Testis (tissue), 3 donors: ENCODE measurements around the gene MPL. TPM values are rescaled to one million over a fixed set of nuclear protein-coding genes. Genes with fewer than 3 reads are reported as not detected.

Experiments used
- DNase-seq: peaks from one replicate; pipeline ENCODE4 v3.0.0-alpha.2; 2019
- H3K27ac ChIP-seq, 2 donors: fragments of 200-600 bp; sonication (generic); one replicate each; pipeline ENCODE4 v1.5.1; 2019
- H3K27me3 ChIP-seq: fragments of 200-600 bp; sonication (generic); one replicate; pipeline ENCODE4 v1.5.1; 2019
- H3K36me3 ChIP-seq: fragments of 200-600 bp; sonication (generic); one replicate; pipeline ENCODE4 v1.5.1; 2017; ENCODE audit warnings: low read depth; ENCODE audit errors: missing control alignments
- H3K4me1 ChIP-seq: fragments of 200-600 bp; sonication (generic); one replicate; pipeline ENCODE4 v1.5.1; 2019
- H3K4me3 ChIP-seq, 2 donors: fragments of 200-600 bp; sonication (generic); one replicate each; pipeline ENCODE4 v1.5.1; 2017 to 2019
- H3K9me3 ChIP-seq: fragments of 200-600 bp; sonication (generic); one replicate; pipeline ENCODE4 v1.5.1; 2017
- POLR2A ChIP-seq: fragments of 450-650 bp; IDR thresholded peaks from one replicate; pipeline ENCODE4 v1.6.1; 2017; ENCODE audit warnings: antibody characterized with exemption, mild to moderate bottlenecking, moderate library complexity
- WGBS, 2 donors: methylation state at CpG; one replicate each; pipeline ENCODE4 v1.1.5; 2018; 5-methylcytosine and 5-hydroxymethylcytosine counted together
- intact Hi-C: fragments of 100-400 bp; cut with DNase I; formaldehyde crosslinking; loops from one replicate; pipeline ENCODE4 v1.15.1; 2023; ENCODE audit warnings: low total_unique reads
- polyA plus RNA-seq: library from polyadenylated mRNA; stranded (reverse); fragments of 350-450 nt; fragmentation: Illumina TruSeq; extraction: RNeasy Lipid Tissue Mini Kit (QIAGEN cat#74804); gene quantifications from one replicate; pipeline ENCODE4 v1.2.3, GENCODE V29; 2014; ENCODE audit warnings: low read depth, low replicate concordance; ENCODE audit not compliant: insufficient read depth
- total RNA-seq, 2 donors: library from RNA; depleted of rRNA; stranded (reverse); fragments of >200 nt; gene quantifications; one replicate each; pipeline ENCODE4 v1.2.3, GENCODE V29; 2016
- TF ChIP-seq, protein P1 (sequence below), 3 experiments: fragments of 450-650 bp in 2 of 3; fragments of 200-600 bp in 1 of 3; sonication (generic) in 1 of 3; IDR thresholded peaks; one replicate each; pipeline ENCODE4 v1.5.1; 2016 to 2019; ENCODE audit warnings: antibody characterized with exemption in 3 of 3, mild to moderate bottlenecking in 2 of 3, moderate library complexity in 1 of 3

The MPL gene
- total and polyA plus RNA-seq, 3 donors from 2014 or later, result 0.32 to 0.56 (median 0.47) TPM

DNA sequence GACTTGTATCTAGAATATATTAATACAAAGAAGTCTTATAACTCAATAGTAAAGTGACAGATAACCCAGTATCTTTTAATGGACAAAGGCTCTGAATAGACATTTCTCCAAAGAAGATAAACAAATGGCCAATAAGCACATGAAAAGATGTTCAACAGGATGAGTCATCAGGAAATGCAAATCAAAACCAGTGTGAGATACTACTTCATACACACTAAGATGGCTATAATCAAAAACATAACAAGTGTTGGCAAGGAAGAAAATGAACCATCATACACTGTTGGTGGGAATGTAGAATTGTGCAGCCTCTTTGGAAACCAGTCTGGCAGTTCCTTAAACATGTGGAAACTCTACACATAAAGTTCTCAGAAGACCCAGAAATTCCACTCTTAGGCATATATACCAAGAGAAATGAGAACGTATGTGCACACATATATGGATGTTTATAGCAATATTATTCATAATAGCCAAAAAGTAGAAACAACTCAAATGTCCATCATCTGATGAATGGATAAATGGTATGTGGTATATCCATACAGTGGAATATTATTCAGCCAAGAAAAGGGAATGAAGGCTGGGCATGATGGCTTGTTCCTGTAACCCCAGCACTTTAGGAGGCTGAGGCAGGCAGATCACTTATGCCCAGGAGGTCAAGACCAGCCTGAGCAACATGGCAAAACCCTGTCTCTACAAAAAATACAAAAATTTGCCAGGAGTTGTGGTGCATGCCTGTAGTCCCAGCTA is 9.9 kb upstream of the MPL start:
- no peak for TF ChIP-seq POLR2A
- TF ChIP-seq, protein P1, sequence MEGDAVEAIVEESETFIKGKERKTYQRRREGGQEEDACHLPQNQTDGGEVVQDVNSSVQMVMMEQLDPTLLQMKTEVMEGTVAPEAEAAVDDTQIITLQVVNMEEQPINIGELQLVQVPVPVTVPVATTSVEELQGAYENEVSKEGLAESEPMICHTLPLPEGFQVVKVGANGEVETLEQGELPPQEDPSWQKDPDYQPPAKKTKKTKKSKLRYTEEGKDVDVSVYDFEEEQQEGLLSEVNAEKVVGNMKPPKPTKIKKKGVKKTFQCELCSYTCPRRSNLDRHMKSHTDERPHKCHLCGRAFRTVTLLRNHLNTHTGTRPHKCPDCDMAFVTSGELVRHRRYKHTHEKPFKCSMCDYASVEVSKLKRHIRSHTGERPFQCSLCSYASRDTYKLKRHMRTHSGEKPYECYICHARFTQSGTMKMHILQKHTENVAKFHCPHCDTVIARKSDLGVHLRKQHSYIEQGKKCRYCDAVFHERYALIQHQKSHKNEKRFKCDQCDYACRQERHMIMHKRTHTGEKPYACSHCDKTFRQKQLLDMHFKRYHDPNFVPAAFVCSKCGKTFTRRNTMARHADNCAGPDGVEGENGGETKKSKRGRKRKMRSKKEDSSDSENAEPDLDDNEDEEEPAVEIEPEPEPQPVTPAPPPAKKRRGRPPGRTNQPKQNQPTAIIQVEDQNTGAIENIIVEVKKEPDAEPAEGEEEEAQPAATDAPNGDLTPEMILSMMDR (IDR thresholded peaks at IDR 0.05), result no peak

DNA sequence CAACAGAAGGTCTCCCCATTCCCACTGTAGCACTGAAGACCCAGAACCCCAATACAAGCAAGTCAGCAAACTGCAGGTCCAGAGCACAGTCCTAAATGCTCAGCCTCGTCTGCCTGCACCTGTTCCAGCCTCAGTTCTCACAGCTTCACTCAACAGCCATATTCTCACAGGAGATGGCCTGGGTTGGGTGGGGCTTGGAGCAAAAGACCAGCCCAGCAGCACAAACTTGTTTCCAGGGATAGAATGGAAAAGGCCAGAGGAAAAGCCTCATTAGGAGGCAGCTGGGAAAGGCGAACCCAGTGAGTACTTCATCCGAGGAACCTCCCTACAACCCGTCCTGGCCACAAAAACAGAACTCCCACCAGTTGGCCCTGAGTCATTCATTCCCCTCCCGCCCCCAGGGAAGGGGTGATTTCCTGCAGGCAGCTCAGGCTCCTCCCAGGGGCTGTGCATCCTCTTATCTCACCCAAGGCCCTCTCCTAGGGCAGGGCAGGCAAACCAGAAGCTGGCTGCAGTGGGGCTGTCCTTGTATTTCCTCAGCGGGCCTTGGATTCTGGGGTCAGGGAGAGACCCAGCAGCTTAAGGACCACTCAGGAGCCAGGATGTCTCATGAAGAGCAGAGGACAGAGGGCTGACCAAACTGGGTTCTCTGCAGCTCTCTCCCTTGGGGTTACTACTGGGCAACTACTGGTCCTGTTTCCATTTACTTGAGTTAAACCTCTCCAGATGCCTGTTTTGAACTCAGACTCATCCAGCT is 7.4 kb upstream of the MPL start:
- peak; percentile 25 for DNase-seq
- TF ChIP-seq, protein P1 (IDR thresholded peaks at IDR 0.05), result no peak
- no peak overlapping the region for H3K4me3 ChIP-seq
- no peaks in the 10 kb centered on the region for H3K36me3 ChIP-seq
- H3K9me3 ChIP-seq, result no peaks in the 10 kb centered on the region
- H3K4me1 ChIP-seq, result peaks cover 3% of the 10 kb centered on the region
- H3K27me3 ChIP-seq, result no peaks in the 10 kb centered on the region
- H3K27ac ChIP-seq, result no peak overlapping the region
- intact Hi-C loops, result no loop called here
- 32 to 47% methylated on average over 5 to 6 of the region's 6 CpGs for WGBS, 2 donors

More for the DNA sequence above, 9.9 kb upstream of the MPL start:
- no peak overlapping the region for H3K27ac ChIP-seq
- intact Hi-C loops, result no loop called here
- H3K9me3 ChIP-seq, result no peaks in the 10 kb centered on the region
- no peak for DNase-seq
- H3K4me1 ChIP-seq, result peaks cover 3% of the 10 kb centered on the region
- WGBS, 2 donors, result 96 to 100% methylated on average over 1 of the region's 1 CpG
- H3K4me3 ChIP-seq, result no peak overlapping the region
- H3K27me3 ChIP-seq, result no peaks in the 10 kb centered on the region
- H3K36me3 ChIP-seq, result no peaks in the 10 kb centered on the region

DNA sequence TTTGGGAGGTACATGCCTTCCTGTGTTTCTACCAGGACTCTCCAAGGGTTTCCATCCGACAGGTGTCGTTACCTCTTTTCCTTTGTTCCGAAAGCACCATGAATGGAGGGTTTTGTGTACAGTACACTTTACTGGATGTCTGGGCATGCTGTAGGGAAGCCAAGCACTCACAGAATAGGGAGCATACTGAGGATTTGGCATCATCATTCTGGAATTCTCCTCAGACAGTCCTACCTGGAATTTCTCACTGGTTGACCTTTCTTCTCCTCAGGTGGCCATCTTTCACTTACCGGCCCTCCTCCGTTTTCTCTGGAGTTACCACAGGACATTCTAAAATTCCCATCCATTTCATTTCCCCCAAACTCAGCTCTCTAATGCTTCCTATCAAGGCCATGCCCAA is 5.9 kb upstream of the MPL start:
- intact Hi-C loops, result no loop called here
- TF ChIP-seq POLR2A, result no peak
- TF ChIP-seq, protein P1 (IDR thresholded peaks at IDR 0.05), result no peak
- peaks cover 3% of the 10 kb centered on the region for H3K4me1 ChIP-seq
- no peak overlapping the region for H3K4me3 ChIP-seq
- no peaks in the 10 kb centered on the region for H3K36me3 ChIP-seq
- H3K27ac ChIP-seq, result no peak overlapping the region
- DNase-seq, result no peak
- WGBS, 2 donors, result 95 to 100% methylated on average over 5 of the region's 5 CpGs
- H3K9me3 ChIP-seq, result no peaks in the 10 kb centered on the region
- H3K27me3 ChIP-seq, result no peaks in the 10 kb centered on the region

DNA sequence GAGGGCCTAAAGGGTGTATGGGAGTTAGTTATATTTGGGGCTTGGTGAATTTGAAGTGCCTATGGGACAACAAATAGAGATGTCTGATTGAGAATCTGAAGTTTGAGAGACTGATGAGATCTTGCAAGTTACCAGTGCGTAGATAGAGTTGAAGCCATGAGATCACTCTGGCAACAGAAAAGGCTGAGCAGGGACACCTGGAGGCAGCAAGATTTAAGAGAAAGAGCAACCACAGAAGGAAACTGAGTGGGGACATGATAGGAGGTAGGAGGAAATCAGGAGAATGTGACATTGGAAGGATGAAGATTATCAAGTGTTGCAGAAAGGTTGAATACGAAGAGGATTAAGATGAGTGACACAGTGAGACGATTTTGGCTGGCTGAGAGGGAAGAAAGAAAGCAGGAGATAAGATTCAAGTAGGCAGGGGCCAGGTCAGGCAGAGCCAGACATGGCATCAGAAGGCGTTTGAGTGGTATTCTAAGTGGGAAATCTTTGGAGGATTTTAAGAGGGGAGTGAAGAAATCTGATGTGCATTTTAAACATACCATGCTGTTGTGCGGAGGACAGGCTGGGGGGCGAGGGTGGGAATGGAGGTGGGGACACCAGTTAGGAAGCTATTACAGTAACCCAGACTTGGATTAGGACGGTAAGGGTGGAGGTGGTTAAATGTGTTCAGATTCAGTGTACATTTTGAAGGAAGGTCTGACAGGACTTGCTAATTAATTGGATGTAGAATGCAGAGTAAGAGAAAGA is 3.0 kb upstream of the MPL start:
- intact Hi-C loops, result no loop called here
- no peak for TF ChIP-seq POLR2A
- TF ChIP-seq, protein P1 (IDR thresholded peaks at IDR 0.05), result no peak
- peaks cover 3% of the 10 kb centered on the region for H3K4me1 ChIP-seq
- no peak overlapping the region for H3K4me3 ChIP-seq
- DNase-seq, result no peak
- H3K27me3 ChIP-seq, result no peaks in the 10 kb centered on the region
- H3K9me3 ChIP-seq, result no peaks in the 10 kb centered on the region
- 78 to 84% methylated on average over 7 of the region's 7 CpGs for WGBS, 2 donors
- no peak overlapping the region for H3K27ac ChIP-seq
- H3K36me3 ChIP-seq, result no peaks in the 10 kb centered on the region
